GM19372 (cell line): Measurements from ENCODE around the gene GID8.
A peak's percentile ranks its signal among the peaks of the same experiment; 100 is the strongest.
"Not testable (repeated sequence)": the region's sequence is repeated elsewhere in the genome, so short reads cannot be mapped to it uniquely, and the experiment has no call there.

ENCODE experiments used
- ATAC-seq: cut with Tn5 transposase; IDR thresholded peaks from one replicate; pipeline ENCODE4 v1.9.1; 2021; ENCODE audit warnings: mild to moderate bottlenecking, low read depth, moderate library complexity; ENCODE audit not compliant: unreplicated experiment

The GID8 gene

GRCh38 chr20:62921119-62921687 is 16.7 kb upstream of the GID8 start:
- no peak for ATAC-seq

DNA sequence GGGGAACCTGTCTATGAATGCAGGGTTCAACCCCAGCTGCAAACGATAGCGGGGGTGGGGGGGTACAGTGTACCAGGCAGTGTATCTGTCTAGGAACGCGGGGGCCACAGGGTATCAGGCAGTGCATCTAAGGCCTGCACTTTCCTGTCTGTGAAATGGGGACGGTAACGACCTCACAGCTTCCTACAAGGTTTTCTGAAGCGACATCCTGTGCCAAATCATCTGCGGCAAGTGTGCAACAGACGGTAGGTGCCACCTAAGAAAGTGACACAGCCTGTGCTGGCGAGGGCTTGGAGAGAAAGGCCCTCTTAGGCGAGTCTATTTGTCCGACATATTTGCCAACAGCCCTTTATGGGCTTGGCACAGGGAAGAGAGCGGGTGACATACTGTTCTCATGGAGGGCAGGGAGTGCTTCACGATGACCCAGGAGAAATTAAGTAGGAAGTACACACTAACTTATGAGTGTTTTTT is 15.5 kb upstream of the GID8 start:
- no peak for ATAC-seq

- ATAC-seq = not testable (repeated sequence)
These were observed 14.8 kb upstream of the GID8 start for GRCh38 chr20:62923059-62923668.

DNA sequence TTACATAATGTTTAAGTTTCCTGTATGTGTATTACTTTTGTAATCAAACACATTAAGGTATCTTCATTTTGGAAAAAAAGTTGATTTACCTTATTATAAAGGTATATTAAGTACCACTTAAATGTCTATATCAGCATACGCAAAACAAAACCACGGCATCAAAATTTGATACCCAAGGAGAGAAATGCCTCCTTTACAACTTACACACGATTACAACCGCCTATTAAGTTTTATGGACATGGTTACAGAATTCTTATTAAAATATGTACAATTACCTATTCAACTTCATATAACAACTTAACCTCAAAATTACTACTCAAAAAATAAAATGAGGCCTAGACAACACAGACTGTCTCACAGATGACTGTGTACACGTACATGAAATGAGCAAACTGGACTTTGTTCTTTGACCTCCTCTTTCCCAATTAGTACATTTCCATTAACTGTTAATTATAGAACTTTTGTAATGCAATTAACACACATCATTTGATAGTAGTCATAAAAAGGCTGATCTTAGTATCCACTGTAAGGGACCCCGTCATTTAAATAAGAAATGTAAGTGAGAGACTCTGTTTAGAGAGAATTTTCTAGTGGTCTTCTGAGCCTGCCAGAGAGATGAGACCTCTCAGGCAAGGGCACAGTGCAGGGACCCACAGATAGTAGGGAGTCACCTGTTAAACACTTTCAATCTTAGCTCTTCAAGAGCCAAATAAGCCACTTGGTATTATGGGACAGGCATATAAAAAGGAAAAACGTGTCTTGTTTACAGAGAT is 14.1 kb upstream of the GID8 start:
- no peak for ATAC-seq

DNA sequence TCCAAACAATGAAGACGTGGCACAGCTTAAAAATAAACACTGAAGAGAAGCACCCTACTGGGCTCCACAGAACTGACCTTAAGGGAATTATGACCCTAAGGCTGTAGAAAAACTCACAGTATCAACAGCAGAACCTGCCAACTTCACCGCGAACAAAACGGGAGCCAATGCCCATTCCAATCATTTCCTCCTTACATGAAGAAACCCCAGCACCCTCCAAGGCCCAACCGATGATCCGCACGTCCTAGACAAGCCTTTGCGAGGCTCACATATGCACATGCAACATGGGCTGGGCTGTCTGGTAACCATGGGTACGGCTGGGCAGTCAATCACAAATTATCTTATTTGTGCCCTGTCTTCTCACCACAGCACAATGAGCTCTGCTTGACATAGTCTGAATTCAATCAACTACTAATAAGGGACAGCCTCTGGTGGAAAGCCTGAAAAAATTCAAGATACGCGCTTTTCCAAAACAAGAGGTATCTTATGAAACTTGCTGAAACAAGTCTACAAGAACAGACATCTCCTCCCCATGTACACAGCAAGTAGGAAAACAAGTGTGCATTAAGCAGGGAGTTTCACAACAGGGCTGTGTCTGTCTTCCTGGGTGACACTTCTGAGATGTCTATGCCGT is 13.4 kb upstream of the GID8 start:
- no peak for ATAC-seq

- ATAC-seq = no peak
These were observed 12.9 kb upstream of the GID8 start for GRCh38 chr20:62925076-62925419.

DNA sequence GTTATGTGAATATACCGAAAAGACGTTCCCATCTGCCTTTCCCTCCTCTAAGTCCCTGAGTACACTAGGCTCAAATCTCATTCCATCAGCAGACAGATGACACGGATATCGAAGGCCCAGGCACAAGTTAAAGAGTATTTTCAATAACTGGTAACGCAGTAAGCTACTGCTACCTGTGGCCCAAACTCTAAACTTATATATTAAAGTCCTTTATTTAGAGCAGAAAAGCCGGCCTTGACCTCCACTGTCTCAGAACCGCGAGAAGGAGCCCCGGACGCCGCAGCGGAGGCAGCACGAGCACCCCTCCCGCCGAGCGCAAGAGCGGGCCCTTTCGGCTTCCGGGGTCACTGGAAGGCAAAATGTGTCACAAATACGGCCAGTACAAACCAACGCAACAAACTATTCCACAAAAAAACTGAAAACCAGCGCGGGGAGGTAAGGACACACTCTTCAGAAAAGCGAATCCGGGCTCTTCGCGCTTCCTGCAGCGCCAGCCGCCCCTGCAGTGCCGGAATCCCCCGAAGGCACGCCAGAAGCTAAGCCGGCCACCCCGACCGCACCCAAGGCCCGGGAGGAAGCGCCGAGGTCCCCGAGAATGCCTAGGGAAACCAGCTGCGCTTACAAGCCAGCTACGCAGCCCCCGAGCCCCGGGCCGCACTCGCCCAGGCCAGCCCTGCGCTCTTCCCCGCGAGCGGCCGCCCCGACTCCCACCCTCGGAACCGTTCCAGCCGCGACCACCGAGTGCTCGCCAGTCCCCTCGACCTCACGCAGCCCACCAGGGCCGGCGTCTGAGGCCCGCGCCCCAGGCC is 12.3 kb upstream of the GID8 start:
- peak; percentile 22 for ATAC-seq

DNA sequence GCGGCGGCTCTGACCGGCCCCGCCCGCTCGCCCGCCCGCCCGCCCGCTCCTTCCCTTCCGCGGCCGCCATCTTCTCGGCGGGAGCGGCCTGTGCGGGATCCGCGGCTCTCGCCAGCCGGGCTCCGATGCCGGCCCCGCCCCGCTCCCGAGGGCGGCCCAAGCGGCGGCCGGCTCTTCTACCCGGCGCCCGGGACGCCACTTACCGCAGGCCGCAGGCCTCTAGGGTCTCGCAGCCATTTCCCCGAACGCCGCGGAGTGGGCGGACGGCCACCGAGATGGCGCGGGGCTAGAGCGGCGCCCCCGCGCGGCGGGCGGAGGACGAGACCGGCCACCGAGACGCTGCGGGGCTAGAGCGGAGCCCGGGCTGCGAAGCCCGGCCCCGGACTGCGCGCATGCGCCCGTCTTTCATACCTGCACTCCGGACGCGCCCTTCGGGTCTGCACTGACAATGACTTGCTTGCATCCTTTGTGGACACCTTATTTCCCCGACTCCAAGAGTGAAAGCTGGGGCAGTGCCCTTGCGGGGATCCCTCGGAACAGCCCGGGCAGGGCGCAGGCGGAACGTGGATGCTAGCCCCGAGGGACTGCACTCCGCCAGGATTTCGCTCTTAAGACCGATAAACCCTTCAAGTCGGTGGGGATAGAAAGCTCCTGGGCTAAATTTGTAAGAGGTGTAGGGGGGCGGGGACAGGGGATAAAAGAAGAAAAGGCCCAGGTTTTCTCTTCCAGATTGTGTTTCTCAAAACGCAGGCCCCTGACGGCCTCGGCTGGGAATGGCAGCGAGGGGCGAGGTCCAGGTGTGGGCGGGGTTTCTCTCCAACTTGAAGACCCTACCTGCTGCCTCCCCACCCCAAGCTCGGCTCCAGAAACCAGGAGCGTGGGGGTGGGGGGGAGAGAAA is 11.5 kb upstream of the GID8 start, which contains the start of gene DIDO1:
Gene DIDO1, minus strand, starts transcription at position 277 of the 899 bp plus-strand sequence.
- peak; percentile 82 for ATAC-seq

DNA sequence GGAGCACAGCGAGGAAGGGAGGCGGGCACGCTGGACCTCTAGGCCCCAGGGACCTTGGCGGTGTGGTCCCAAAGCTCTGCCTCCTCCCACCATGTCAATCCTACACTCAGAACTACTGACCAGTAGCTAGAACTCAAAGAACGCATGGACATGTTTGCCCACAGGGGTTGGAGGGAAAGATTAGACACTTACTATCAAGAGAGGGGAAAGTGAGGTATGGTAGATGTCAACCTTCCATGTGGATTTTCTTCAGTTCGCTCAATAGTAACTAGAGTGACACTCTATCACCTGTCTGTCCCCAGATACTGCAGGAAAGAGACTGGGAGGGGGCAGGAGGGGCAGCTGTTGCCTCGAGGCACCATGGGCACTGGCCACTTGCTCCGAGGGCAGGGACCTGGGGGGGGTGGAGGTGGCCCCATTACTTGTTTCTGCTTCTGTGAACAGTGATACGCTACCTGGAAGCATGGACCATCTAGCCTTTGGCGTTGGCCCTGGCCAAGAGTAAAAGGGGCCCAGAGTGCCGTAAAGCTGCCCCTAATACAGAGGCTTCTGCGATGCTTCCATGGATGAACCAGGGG is 10.7 kb upstream of the GID8 start:
- ATAC-seq = no peak

DNA sequence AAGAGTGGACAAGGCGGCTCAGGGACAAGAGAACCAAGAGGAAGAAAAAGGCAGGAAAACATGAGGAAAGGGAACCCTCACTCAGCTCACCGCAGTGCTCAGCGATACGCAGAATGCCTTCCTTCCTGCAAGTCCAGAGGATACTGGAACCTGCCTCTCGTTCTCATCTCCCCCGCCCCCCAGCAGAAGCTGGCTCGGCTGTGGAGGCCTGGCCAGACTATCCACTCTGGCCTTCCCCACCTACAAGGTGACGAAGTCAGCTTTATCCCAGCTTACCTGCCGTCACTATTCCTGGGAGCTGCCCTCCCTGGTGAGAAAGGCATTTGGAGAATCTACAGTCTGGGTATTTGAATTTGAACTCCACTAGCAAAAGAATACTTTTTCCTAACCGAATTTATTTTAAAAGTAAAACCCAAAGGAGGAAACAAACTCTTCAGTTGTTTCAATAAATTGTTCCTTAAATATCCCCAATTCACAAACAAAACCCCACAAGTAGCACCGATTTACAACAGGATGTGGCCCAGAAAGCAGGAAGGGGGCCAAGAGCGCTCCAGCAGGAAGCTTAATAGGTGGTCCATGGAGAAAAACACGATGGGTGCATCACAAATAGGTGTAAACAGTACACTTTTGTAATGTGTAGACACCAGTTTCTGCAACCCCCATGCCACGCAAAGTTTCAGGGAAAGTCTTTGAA is 9.6 kb upstream of the GID8 start:
- ATAC-seq = no peak

- ATAC-seq = no peak
These were observed 8.9 kb upstream of the GID8 start for GRCh38 chr20:62929051-62929538.

DNA sequence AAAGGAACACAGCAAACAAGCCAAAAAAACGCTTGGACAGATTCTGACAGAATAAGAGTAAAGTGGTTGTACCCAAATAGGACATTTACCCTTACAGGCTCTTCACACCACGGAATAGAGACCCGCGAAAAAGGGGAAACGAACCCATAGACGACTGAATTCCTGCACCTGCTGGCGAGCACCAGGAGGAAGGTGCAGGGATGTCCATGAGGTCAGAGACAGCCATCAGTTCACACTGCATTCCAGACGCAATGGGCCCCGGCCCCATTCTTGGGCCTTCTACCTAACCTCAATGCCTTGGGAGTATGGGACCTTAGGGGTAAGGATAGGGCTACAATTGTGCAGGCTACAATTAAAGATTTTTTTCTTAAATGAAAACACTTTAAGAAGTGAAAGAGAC is 6.5 kb upstream of the GID8 start:
- ATAC-seq = no peak

- ATAC-seq = no peak
These were observed 4.0 kb upstream of the GID8 start for GRCh38 chr20:62933966-62934365.

- ATAC-seq = no peak
These were observed 2.6 kb upstream of the GID8 start for GRCh38 chr20:62935204-62935967.

DNA sequence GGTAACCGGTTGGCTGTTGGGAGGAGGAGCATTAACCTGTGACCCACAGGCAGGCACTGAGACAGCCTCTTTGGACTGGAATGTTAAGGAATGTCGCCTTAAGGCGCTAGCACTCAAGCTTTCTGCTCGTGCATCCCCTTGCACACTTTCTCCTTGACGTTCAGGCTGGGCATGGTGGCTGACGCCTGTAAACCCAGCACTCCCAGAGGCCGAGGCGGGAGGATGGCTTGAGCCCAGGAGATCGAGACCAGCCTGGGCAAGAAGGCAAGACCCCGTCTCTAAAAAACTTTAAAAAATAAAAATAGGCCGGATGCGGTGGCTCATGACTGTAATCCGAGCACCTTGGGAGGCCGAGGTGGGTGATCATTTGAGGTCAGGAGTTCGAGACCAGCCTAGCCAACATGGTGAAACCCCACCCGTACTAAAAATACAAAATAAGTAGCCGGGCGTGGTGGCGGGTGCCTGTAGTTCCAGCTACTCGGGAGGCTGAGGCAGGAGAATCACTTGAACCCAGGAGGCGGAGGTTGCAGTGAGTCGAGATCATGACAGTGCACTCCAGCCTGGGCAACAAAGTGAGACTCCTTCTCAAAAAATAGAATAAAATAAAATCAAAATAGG is 1.9 kb upstream of the GID8 start:
- ATAC-seq = no peak

DNA sequence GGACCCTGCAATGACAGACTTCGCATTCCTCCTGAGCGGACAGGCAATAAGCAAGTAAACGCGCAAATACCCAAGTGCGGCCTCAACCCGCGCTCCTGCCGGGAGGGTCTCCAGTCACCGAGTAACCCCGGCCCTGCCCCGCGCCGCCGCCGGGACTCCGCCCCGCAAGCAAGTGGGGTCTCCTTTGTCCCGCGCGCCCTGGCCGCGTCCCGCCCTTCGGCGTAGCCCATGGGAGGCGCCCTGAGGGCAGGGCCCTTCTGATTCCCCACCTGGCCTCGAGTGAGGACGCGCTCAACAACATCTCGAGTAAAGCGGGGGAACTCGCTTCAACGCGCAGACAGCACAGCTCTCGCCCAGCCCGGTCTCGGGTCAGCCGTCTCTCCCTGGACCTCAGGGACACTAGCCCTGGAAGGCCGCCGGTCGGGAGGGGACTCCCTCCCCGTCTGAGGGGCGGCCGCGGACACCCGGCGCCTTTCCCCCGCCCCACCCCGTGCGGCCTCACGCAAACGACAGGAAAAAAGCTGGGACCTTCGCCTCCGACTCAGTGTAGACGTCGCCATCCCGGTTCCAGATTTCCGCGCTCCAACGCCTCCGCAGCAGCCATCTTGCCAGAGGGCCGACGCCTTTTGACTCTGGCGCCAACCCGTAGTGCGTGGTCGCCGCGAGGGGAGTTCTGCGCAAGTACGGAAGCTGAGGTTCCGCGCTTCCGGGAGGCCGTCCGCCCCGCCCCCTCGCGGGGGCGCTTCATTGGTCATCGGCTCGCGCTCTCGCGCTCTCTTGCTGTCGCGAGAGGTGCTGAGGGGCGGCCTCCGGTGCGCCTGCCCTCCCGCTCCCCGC is 461 bp upstream of the GID8 start:
- ATAC-seq = peak; percentile 91
